RPMI7951 (cell line): ENCODE measurements around the gene DIO2. TPM values are rescaled to one million over a fixed set of nuclear protein-coding genes. Genes with fewer than 3 reads are reported as not detected.

Source experiments
- DNase-seq: peaks from one replicate; pipeline ENCODE4 v3.0.0-alpha.2; 2012; ENCODE audit warnings: low read depth
- total RNA-seq: library from RNA; depleted of rRNA; stranded (reverse); fragments of >200 nt; shearing (Covaris generic); gene quantifications from 2 replicates; pipeline ENCODE4 v1.2.3, GENCODE V29; 2014; rRNA removed

The DIO2 gene
- total RNA-seq, result 0.12 and 1.2 TPM in 2 replicates

GRCh38 chr14:80211153-80212022, at the start of gene DIO2:
Gene DIO2 (minus strand): TSS chr14:80211504. CDS start chr14:80211472, 32 bp downstream.
- DNase-seq, result peak; percentile 14

GRCh38 chr14:80260645-80261044, 49.3 kb upstream of the DIO2 start:
- no peak for DNase-seq

GRCh38 chr14:80239631-80240030, 28.3 kb upstream of the DIO2 start:
- no peak for DNase-seq

GRCh38 chr14:80237143-80237542, 25.8 kb upstream of the DIO2 start:
- no peak for DNase-seq

GRCh38 chr14:80233470-80234089, 22.3 kb upstream of the DIO2 start:
- DNase-seq, result no peak

- no peak for DNase-seq
Observed at GRCh38 chr14:80231702-80232101, 20.4 kb upstream of the DIO2 start.

- no peak for DNase-seq
Observed at GRCh38 chr14:80223696-80224465, 12.6 kb upstream of the DIO2 start.

- no peak for DNase-seq
Observed at GRCh38 chr14:80216818-80217217, 5.5 kb upstream of the DIO2 start.

- peak; percentile 30 for DNase-seq
Observed at GRCh38 chr14:80215756-80216581, 4.7 kb upstream of the DIO2 start.

GRCh38 chr14:80215081-80215480, 3.8 kb upstream of the DIO2 start:
- no peak for DNase-seq

- DNase-seq, result peak; percentile 44
Observed at GRCh38 chr14:80213602-80214001, 2.3 kb upstream of the DIO2 start.

- peak; percentile 26 for DNase-seq
Observed at GRCh38 chr14:80212023-80212397, 706 bp upstream of the DIO2 start.

- DNase-seq, result no peak
Observed at GRCh38 chr14:80208461-80208860, 2.8 kb downstream of the DIO2 start.

- no peak for DNase-seq
Observed at GRCh38 chr14:80206351-80207080, 4.8 kb downstream of the DIO2 start.

- no peak for DNase-seq
Observed at GRCh38 chr14:80202888-80203562, 8.3 kb downstream of the DIO2 start.

GRCh38 chr14:80200093-80200492, 11.2 kb downstream of the DIO2 start:
- no peak for DNase-seq

- no peak for DNase-seq
Observed at GRCh38 chr14:80188571-80188970, 22.7 kb downstream of the DIO2 start.

GRCh38 chr14:80186301-80186800, 25.0 kb downstream of the DIO2 start:
- no peak for DNase-seq

GRCh38 chr14:80176893-80177292, 34.4 kb downstream of the DIO2 start:
- DNase-seq, result no peak
